GM23248 (cell line): ENCODE data around the gene PPP1CB. TPM values are rescaled to one million over a fixed set of nuclear protein-coding genes. Genes with fewer than 3 reads are reported as not detected.

Experiments used
- DNase-seq: peaks from one replicate; pipeline ENCODE4 v3.0.0-alpha.2; 2015
- H2AFZ ChIP-seq: fragments of 200-600 bp; sonication (generic); 2 replicates; pipeline ENCODE4 v1.6.1; 2016; ENCODE audit warnings: antibody characterized with exemption
- H3F3A ChIP-seq: fragments of 200-600 bp; sonication (generic); 2 replicates; pipeline ENCODE4 v1.6.1; 2016; ENCODE audit warnings: mild to moderate bottlenecking, antibody characterized with exemption, mixed run types; ENCODE audit not compliant: insufficient read depth
- H3K27ac ChIP-seq: fragments of 200-600 bp; sonication (generic); 2 replicates; pipeline ENCODE4 v1.5.1; 2016; ENCODE audit warnings: mild to moderate bottlenecking
- H3K27me3 ChIP-seq: fragments of 200-600 bp; sonication (generic); replicated peaks from 2 replicates; pipeline ENCODE4 v1.6.1; 2016; ENCODE audit warnings: mild to moderate bottlenecking; ENCODE audit not compliant: insufficient read depth
- H3K36me3 ChIP-seq: fragments of 200-600 bp; sonication (generic); 2 replicates; pipeline ENCODE4 v1.6.1; 2016; ENCODE audit warnings: low read depth, mild to moderate bottlenecking
- H3K4me1 ChIP-seq: fragments of 200-600 bp; sonication (generic); 2 replicates; pipeline ENCODE4 v1.6.1; 2016; ENCODE audit warnings: mild to moderate bottlenecking; ENCODE audit not compliant: insufficient read depth
- H3K4me2 ChIP-seq: fragments of 200-600 bp; sonication (generic); one replicate; pipeline ENCODE4 v1.6.1; 2016; ENCODE audit warnings: mild to moderate bottlenecking; ENCODE audit not compliant: unreplicated experiment
- H3K4me3 ChIP-seq: fragments of 200-600 bp; sonication (generic); 2 replicates; pipeline ENCODE4 v1.5.1; 2016; ENCODE audit warnings: mild to moderate bottlenecking
- H3K79me2 ChIP-seq: fragments of 200-600 bp; sonication (generic); 2 replicates; pipeline ENCODE4 v1.6.1; 2016; ENCODE audit warnings: mild to moderate bottlenecking; ENCODE audit not compliant: insufficient read depth
- H3K9ac ChIP-seq: fragments of 200-600 bp; sonication (generic); 2 replicates; pipeline ENCODE4 v1.6.1; 2016; ENCODE audit warnings: mild to moderate bottlenecking
- H3K9me2 ChIP-seq: fragments of 200-600 bp; sonication (generic); 2 replicates; pipeline ENCODE4 v1.6.1; 2016; ENCODE audit warnings: mixed run types, mild to moderate bottlenecking, moderate library complexity; ENCODE audit not compliant: insufficient read depth
- H3K9me3 ChIP-seq: fragments of 200-600 bp; sonication (generic); one replicate; pipeline ENCODE4 v1.6.1; 2017; ENCODE audit warnings: low read depth
- H4K20me1 ChIP-seq: fragments of 200-600 bp; sonication (generic); 2 replicates; pipeline ENCODE4 v1.6.0; 2016; ENCODE audit not compliant: insufficient read depth
- EZH2 ChIP-seq: fragments of 200-600 bp; sonication (generic); IDR thresholded peaks from 2 replicates; pipeline ENCODE4 v1.6.1; 2018; ENCODE audit warnings: antibody characterized with exemption, mild to moderate bottlenecking; ENCODE audit not compliant: insufficient read depth, poor library complexity, severe bottlenecking
- EZH2phosphoT487 ChIP-seq: fragments of 200-600 bp; sonication (generic); IDR thresholded peaks from 2 replicates; pipeline ENCODE4 v1.6.1; 2018; ENCODE audit warnings: antibody characterized with exemption, moderate library complexity, mild to moderate bottlenecking, low read depth; ENCODE audit not compliant: insufficient read depth
- WGBS, 2 experiments: methylation state at CpG; one replicate each; pipeline ENCODE4 v1.1.6; 2015 to 2017; ENCODE audit warnings: low lambda C conversion rate in 2 of 2, low coverage in 1 of 2; ENCODE audit errors: missing lambda C conversion rate in 2 of 2; 5-methylcytosine and 5-hydroxymethylcytosine counted together
- in situ Hi-C: fragments of 300-500 bp; cut with MboI; formaldehyde crosslinking; loops from 2 replicates; pipeline ENCODE4 v1.15.0; 2020
- polyA plus RNA-seq: library from polyadenylated mRNA; unstranded; fragments of >200 nt; fragmentation: Nextera tagmentation; extraction: Ambion mirVana; gene quantifications from 2 replicates; pipeline ENCODE4 v1.2.1, GENCODE V29; 2016
- total RNA-seq: library from RNA; depleted of rRNA; stranded (reverse); fragments of >200 nt; shearing (Covaris generic); gene quantifications from 2 replicates; pipeline ENCODE4 v1.2.3, GENCODE V29; 2014

Gene PPP1CB
- total and polyA plus RNA-seq, 2 experiments from 2014 or later: 122 to 127 TPM

DNA sequence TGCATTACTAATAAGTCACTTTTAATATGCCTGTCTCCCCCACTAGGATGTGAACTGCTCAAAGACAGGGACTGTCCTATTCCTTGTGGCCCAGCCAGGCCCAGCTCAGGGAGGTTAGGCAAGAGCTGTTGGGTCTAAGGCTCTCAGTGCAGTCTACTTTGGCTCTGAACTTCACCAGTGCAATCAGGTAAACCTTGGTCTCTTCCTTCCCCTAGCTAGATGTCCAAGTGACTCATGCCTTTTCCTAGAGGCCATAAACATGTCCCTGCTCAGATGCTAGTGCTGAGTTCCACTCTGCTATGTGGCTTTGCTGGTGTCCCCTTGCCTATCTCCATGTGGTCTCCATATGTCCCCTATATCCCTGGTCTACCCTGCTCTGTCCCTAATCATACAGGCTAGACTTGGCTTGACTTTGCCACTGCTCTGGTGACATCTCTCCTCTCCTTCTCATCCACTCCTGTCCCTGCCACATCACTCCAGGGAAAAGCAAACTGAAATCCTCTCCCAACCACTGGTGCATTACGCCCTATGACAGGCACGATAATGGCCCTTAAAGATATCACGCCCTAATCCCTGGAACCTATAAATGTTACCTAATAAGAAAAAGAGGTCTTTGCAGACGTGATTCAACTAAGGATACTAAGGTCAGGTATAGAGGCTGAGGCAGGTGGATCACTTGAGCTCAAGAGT lies 45.7 kb upstream of the PPP1CB start:
- in situ Hi-C loops: no loop called here
- no peaks in the 10 kb centered on the region for H3K9me2 ChIP-seq
- H3K9me3 ChIP-seq: no peaks in the 10 kb centered on the region
- H3K27me3 ChIP-seq: no peaks in the 10 kb centered on the region
- no peak overlapping the region for H3K9ac ChIP-seq
- no peak overlapping the region for H2AFZ ChIP-seq
- WGBS, 2 experiments: 56 to 71% methylated on average over 4 of the region's 4 CpGs
- no peak overlapping the region for H3K4me3 ChIP-seq
- no peak for TF ChIP-seq EZH2phosphoT487
- TF ChIP-seq EZH2: no peak
- H3K79me2 ChIP-seq: no peaks in the 10 kb centered on the region
- no peak overlapping the region for H3K4me2 ChIP-seq
- no peaks in the 10 kb centered on the region for H3K36me3 ChIP-seq
- no peak for DNase-seq
- H3K4me1 ChIP-seq: no peaks in the 10 kb centered on the region
- no peak overlapping the region for H3K27ac ChIP-seq
- no peaks in the 10 kb centered on the region for H3F3A ChIP-seq
- H4K20me1 ChIP-seq: no peaks in the 10 kb centered on the region

DNA sequence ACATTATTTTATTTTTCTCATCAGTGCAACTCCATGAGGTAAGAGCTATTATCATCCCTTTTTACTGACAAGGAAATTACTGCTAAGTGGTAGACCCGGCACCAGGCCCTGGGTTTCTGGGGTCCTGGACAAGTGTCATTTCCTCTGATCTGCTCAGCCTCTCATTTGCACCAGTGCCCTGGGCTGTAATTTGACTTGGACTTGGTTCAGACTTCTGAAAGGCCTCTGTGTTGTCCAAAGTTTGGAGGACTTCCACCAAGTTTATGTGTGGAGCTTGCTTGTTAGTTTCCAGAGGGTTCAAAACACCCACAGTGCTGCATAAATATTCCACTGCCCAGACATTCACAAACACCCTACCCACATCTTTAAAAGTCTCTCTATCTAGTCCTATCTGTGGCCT lies 44.0 kb upstream of the PPP1CB start:
- Histone ChIP-seq H4K20me1 (no peaks in the 10 kb centered on the region), H3K9ac (no peak overlapping the region), H3K27me3 (no peaks in the 10 kb centered on the region), H3K36me3 (no peaks in the 10 kb centered on the region), H3K9me3 (no peaks in the 10 kb centered on the region), H3K79me2 (no peaks in the 10 kb centered on the region), H3K4me1 (no peaks in the 10 kb centered on the region), H3K4me3 (no peak overlapping the region), H3K27ac (no peak overlapping the region), H3K4me2 (no peak overlapping the region), H3F3A (no peaks in the 10 kb centered on the region), H2AFZ (no peak overlapping the region), H3K9me2 (no peaks in the 10 kb centered on the region)
- in situ Hi-C loops: no loop called here
- no peak for DNase-seq
- no peak for TF ChIP-seq EZH2
- no peak for TF ChIP-seq EZH2phosphoT487
- WGBS, 2 experiments: 81 to 96% methylated on average over 1 of the region's 1 CpG

GRCh38 chr2:28709101-28709500 lies 42.5 kb upstream of the PPP1CB start:
- TF ChIP-seq EZH2 (no peak), EZH2phosphoT487 (no peak)
- no peaks in the 10 kb centered on the region for H3K9me2 ChIP-seq
- peak overlapping the region; percentile 23; the same call in 1 of the 2 replicates for H3K27ac ChIP-seq
- no peaks in the 10 kb centered on the region for H3K36me3 ChIP-seq
- no peaks in the 10 kb centered on the region for H3K27me3 ChIP-seq
- H3F3A ChIP-seq: peaks cover 3% of the 10 kb centered on the region; the same call in 1 of the 2 replicates
- H3K4me2 ChIP-seq: peak overlapping the region; percentile 30
- no peak overlapping the region for H3K9ac ChIP-seq
- peak; percentile 51 for DNase-seq
- in situ Hi-C loops: no loop called here
- H3K4me1 ChIP-seq: peaks cover 9% of the 10 kb centered on the region
- no peaks in the 10 kb centered on the region for H3K9me3 ChIP-seq
- H3K79me2 ChIP-seq: no peaks in the 10 kb centered on the region
- H4K20me1 ChIP-seq: no peaks in the 10 kb centered on the region
- no peak overlapping the region for H3K4me3 ChIP-seq
- 45 to 55% methylated on average over 8 of the region's 8 CpGs for WGBS, 2 experiments
- H2AFZ ChIP-seq: peak overlapping the region; percentile 74

DNA sequence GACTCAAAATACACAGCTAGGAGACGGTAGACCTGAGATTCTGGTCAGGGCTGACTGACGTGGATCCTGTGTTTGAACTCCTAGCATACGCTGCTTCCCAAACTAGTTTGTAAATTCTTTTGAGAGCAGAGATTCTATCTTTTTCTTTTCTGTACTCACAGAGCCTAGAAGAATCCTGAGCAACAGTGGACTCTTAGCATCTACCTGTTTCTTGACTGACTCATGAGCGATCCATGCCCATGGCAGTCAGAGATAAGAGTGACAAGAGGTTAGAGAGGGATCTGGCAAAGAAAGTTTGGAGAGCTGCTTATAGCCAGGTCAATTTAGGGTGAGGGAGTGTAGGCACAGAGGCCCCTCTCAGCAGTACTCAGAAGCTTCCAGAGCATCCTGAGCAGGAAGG lies 41.1 kb upstream of the PPP1CB start:
- no peaks in the 10 kb centered on the region for H3K27me3 ChIP-seq
- no peaks in the 10 kb centered on the region for H3K36me3 ChIP-seq
- DNase-seq: no peak
- H3K79me2 ChIP-seq: no peaks in the 10 kb centered on the region
- no peak overlapping the region for H3K27ac ChIP-seq
- TF ChIP-seq EZH2: no peak
- no peak for TF ChIP-seq EZH2phosphoT487
- H3K4me3 ChIP-seq: no peak overlapping the region
- H3F3A ChIP-seq: peaks cover 4% of the 10 kb centered on the region
- H4K20me1 ChIP-seq: no peaks in the 10 kb centered on the region
- H3K4me2 ChIP-seq: no peak overlapping the region
- H3K9ac ChIP-seq: no peak overlapping the region
- in situ Hi-C loops: no loop called here
- no peaks in the 10 kb centered on the region for H3K9me3 ChIP-seq
- no peak overlapping the region for H2AFZ ChIP-seq
- no peaks in the 10 kb centered on the region for H3K9me2 ChIP-seq
- H3K4me1 ChIP-seq: peaks cover 10% of the 10 kb centered on the region
- WGBS, 2 experiments: 91 to 95% methylated on average over 4 of the region's 4 CpGs
